ENCODE measurements around the gene C7.

- TF ChIP-seq CHD1 (IDR thresholded peaks at IDR 0.05; ENCODE audit: low read depth, low read length), result no peak
- TF ChIP-seq RFX5 (IDR thresholded peaks at IDR 0.05; ENCODE audit: borderline replicate concordance, low read depth, low read length), result no peak
- TF ChIP-seq CREB1 (IDR thresholded peaks at IDR 0.05), result no peak
- no peak for TF ChIP-seq CTCF (IDR thresholded peaks at IDR 0.05; ENCODE audit: control extremely low read depth in 1 of 3, insufficient read depth in 1 of 3, low read depth in 1 of 3, low read length in 3 of 3)
Measured at GRCh38 chr5:40984884-40985283, 75.6 kb downstream of the C7 start.
